HCT116 (cell line): ENCODE data around the gene SORBS1. TPM values are rescaled to one million over a fixed set of nuclear protein-coding genes. Genes with fewer than 3 reads are reported as not detected.

Experiments used
- ATAC-seq: fragments of 200-7000 bp; cut with Tn5 transposase; 2 replicates; pipeline ENCODE4 v1.9.1; 2020; ENCODE audit warnings: mild to moderate bottlenecking, moderate library complexity
- BruUV-seq: library from RNA; stranded (reverse); fragments of 400-500 nt; replicated peaks from 2 replicates; lab custom pipeline; 2021; lab: Mats Ljungman, UMichigan
- CTCF ChIA-PET: fragments of 300-600 bp; sonication (Branson Sonifier 250); formaldehyde crosslinking; loops from one replicate; lab custom pipeline; 2021; ENCODE audit warnings: antibody characterized with exemption; lab: Charles Lee
- POLR2A ChIA-PET: fragments of 300-600, 350-600 bp; sonication (Branson Sonifier 250); formaldehyde crosslinking; loops from one replicate; lab custom pipeline; 2021; ENCODE audit warnings: antibody characterized with exemption; lab: Charles Lee
- RAD21 ChIA-PET, 2 experiments: fragments of 300-600 bp; sonication (Branson Sonifier 250); formaldehyde crosslinking; loops; one replicate each; lab custom pipeline; 2023; ENCODE audit warnings: low total read pairs in 2 of 2; ENCODE audit not compliant: uncharacterized antibody in 2 of 2, unreplicated experiment in 2 of 2, low non-redundant PET in 1 of 2; lab: Charles Lee
- DNase-seq: peaks from one replicate; pipeline ENCODE4 v3.0.0-alpha.2; 2010; ENCODE audit warnings: low read depth, low spot score
- H2AFZ ChIP-seq: fragments of 200-600 bp; shearing (Covaris generic), sonication (generic); 2 replicates; pipeline ENCODE4 v1.6.1; 2017; ENCODE audit warnings: low read depth, mixed run types, mixed read lengths, antibody characterized with exemption, low read length; ENCODE audit not compliant: poor library complexity, severe bottlenecking
- H3K27ac ChIP-seq: 2 replicates; pipeline ENCODE4 v1.5.1; 2012; ENCODE audit warnings: low read depth, low read length
- H3K27me3 ChIP-seq: fragments of 200-600 bp; sonication (generic); 2 replicates; pipeline ENCODE4 v1.6.1; 2016; ENCODE audit warnings: mixed run types, low read length, mixed read lengths; ENCODE audit not compliant: insufficient read depth
- H3K36me3 ChIP-seq, 2 experiments: fragments of 200-500 bp in 1 of 2; fragments of 200-600 bp in 1 of 2; sonication (Bioruptor generic) in 1 of 2; sonication (generic) in 1 of 2; 2 replicates each; pipeline versions ENCODE4 v1.5.1 to v1.6.1; 2014 to 2016; ENCODE audit warnings: low read length in 2 of 2, inconsistent platforms in 1 of 2, mixed read lengths in 1 of 2, mixed run types in 1 of 2; ENCODE audit not compliant: insufficient read depth in 2 of 2, control insufficient read depth in 1 of 2
- H3K4me1 ChIP-seq, 2 experiments: fragments of 200-600 bp in 1 of 2; sonication (generic) in 1 of 2; 2 replicates each; pipeline versions ENCODE4 v1.5.1 to v1.6.1; 2012 to 2017; ENCODE audit warnings: low read length in 2 of 2, inconsistent platforms in 1 of 2, mild to moderate bottlenecking in 1 of 2, mixed read lengths in 1 of 2, mixed run types in 1 of 2, moderate library complexity in 1 of 2; ENCODE audit not compliant: insufficient read depth in 2 of 2, control insufficient read depth in 1 of 2
- H3K4me2 ChIP-seq: fragments of 200-600 bp; sonication (generic); 2 replicates; pipeline ENCODE4 v1.6.1; 2017; ENCODE audit warnings: mixed run types, low read length, mixed read lengths
- H3K4me3 ChIP-seq, 2 experiments: fragments of 200-600 bp in 1 of 2; sonication (generic) in 1 of 2; replicated peaks in 1 of 2; 2 replicates each; pipeline ENCODE4 v1.5.1; 2011 to 2016; ENCODE audit warnings: low read length in 2 of 2, control low read depth in 1 of 2, low read depth in 1 of 2, mild to moderate bottlenecking in 1 of 2, mixed read lengths in 1 of 2, mixed run types in 1 of 2
- H3K79me2 ChIP-seq: fragments of 200-600 bp; sonication (generic); 2 replicates; pipeline ENCODE4 v1.6.1; 2017; ENCODE audit warnings: mild to moderate bottlenecking, mixed run types, low read length, moderate library complexity, mixed read lengths; ENCODE audit not compliant: insufficient read depth
- H3K9ac ChIP-seq: fragments of 200-600 bp; sonication (generic); 2 replicates; pipeline ENCODE4 v1.6.1; 2016; ENCODE audit warnings: low read length, mixed read lengths
- H3K9me2 ChIP-seq: fragments of 200-600 bp; sonication (generic), shearing (Covaris generic); 2 replicates; pipeline ENCODE4 v1.6.1; 2017; ENCODE audit warnings: mixed run types, mild to moderate bottlenecking, moderate library complexity; ENCODE audit not compliant: insufficient read depth
- H3K9me3 ChIP-seq, 2 experiments: fragments of 200-500 bp in 1 of 2; fragments of 200-600 bp in 1 of 2; sonication (Bioruptor generic) in 1 of 2; sonication (generic) in 1 of 2; 2 replicates each; pipeline ENCODE4 v1.6.1; 2014 to 2017; ENCODE audit warnings: low read length in 2 of 2, mixed read lengths in 2 of 2, inconsistent platforms in 1 of 2, low read depth in 1 of 2, mild to moderate bottlenecking in 1 of 2, mixed run types in 1 of 2, moderate library complexity in 1 of 2; ENCODE audit not compliant: control insufficient read depth in 1 of 2, insufficient read depth in 1 of 2
- H4K20me1 ChIP-seq: fragments of 200-600 bp; sonication (generic), shearing (Covaris generic); 2 replicates; pipeline ENCODE4 v1.6.1; 2017; ENCODE audit warnings: mixed run types, mild to moderate bottlenecking, moderate library complexity; ENCODE audit not compliant: insufficient read depth
- EZH2phosphoT487 ChIP-seq: fragments of 200-600 bp; IDR thresholded peaks from 2 replicates; pipeline ENCODE4 v1.6.1; 2018; ENCODE audit warnings: antibody characterized with exemption, borderline replicate concordance
- POLR2A ChIP-seq: IDR thresholded peaks from 2 replicates; pipeline ENCODE4 v1.7.0; 2011; ENCODE audit warnings: borderline replicate concordance; ENCODE audit not compliant: insufficient read depth, insufficient read length; ENCODE audit errors: extremely low read depth
- SP1 ChIP-seq: IDR thresholded peaks from 2 replicates; pipeline ENCODE4 v1.6.1; 2012; ENCODE audit warnings: low read depth
- SRF ChIP-seq: IDR thresholded peaks from 2 replicates; pipeline ENCODE4 v1.6.1; 2012; ENCODE audit warnings: low read depth
- YY1 ChIP-seq: IDR thresholded peaks from 2 replicates; pipeline ENCODE4 v1.6.1; 2011; ENCODE audit warnings: low read length, low read depth, moderate library complexity, mild to moderate bottlenecking; ENCODE audit not compliant: insufficient replicate concordance; ENCODE audit errors: extremely low read depth
- ZFX ChIP-seq: fragments of 450-650 bp; IDR thresholded peaks from 2 replicates; pipeline ENCODE4 v1.6.1; 2017
- intact Hi-C: fragments of 100-400 bp; cut with micrococcal nuclease; formaldehyde crosslinking; loops from 2 replicates; pipeline ENCODE4 v1.10.0; 2022
- total RNA-seq: library from RNA; stranded (reverse); gene quantifications from one replicate; pipeline ENCODE4 v1.2.1, GENCODE V29; 2021; ENCODE audit not compliant: unreplicated experiment
- TF ChIP-seq, protein P1 (sequence below), 3 experiments: fragments of 200-600 bp in 1 of 3; sonication (generic) in 1 of 3; IDR thresholded peaks in 2 of 3; conservative IDR thresholded peaks in 1 of 3; 2 replicates each; pipeline ENCODE4 v1.5.1; 2012 to 2017; ENCODE audit warnings: low read depth in 2 of 3, low read length in 2 of 3, antibody characterized with exemption in 1 of 3, borderline replicate concordance in 1 of 3, control low read depth in 1 of 3, mild to moderate bottlenecking in 1 of 3, mixed read lengths in 1 of 3, mixed run types in 1 of 3, moderate library complexity in 1 of 3; ENCODE audit not compliant: insufficient read depth in 1 of 3

Gene SORBS1
- total RNA-seq, 1 experiment from 2014 or later: 3.4 TPM

DNA sequence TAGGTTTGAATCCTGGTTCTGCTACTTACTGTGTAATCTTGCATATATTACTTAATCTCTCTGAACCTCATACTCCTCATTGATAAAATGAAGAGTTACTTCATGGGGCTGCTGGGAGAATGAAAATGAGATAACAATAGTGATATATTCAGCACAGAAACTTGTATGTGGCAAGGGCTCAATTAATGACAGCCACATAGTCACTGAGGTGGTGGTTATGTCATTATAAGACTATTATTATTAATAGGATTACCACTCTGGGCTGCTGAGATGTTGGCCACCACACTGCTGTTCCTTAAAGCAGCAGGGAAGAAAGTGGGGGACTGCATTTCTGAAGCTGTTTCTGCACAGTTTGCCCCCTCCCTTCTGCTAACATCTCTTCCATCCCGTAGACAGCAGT is 170.0 kb downstream of the SORBS1 start:
- ChIA-PET POLR2A (no interaction called here), CTCF (interaction anchor here (1.0 kb wide), 1 partner anchor 39 kb away, joined by 4 read pairs; no protein-coding TSS in a partner anchor), RAD21 (no interaction called here)
- DNase-seq: no peak
- H3K9me2 ChIP-seq: no peaks in the 10 kb centered on the region
- H4K20me1 ChIP-seq: no peaks in the 10 kb centered on the region
- no peaks in the 10 kb centered on the region for H3K36me3 ChIP-seq
- no peak for ATAC-seq
- no peak overlapping the region for H3K27ac ChIP-seq
- H2AFZ ChIP-seq: no peak overlapping the region
- H3K4me1 ChIP-seq: peaks cover 4 to 18% of the 10 kb centered on the region in 2 experiments; a peak in 2 of 4 replicates
- H3K9ac ChIP-seq: no peak overlapping the region
- TF ChIP-seq EZH2phosphoT487 (no peak), SP1 (no peak), SRF (no peak), YY1 (no peak), ZFX (no peak), POLR2A (no peak)
- TF ChIP-seq, protein P1, sequence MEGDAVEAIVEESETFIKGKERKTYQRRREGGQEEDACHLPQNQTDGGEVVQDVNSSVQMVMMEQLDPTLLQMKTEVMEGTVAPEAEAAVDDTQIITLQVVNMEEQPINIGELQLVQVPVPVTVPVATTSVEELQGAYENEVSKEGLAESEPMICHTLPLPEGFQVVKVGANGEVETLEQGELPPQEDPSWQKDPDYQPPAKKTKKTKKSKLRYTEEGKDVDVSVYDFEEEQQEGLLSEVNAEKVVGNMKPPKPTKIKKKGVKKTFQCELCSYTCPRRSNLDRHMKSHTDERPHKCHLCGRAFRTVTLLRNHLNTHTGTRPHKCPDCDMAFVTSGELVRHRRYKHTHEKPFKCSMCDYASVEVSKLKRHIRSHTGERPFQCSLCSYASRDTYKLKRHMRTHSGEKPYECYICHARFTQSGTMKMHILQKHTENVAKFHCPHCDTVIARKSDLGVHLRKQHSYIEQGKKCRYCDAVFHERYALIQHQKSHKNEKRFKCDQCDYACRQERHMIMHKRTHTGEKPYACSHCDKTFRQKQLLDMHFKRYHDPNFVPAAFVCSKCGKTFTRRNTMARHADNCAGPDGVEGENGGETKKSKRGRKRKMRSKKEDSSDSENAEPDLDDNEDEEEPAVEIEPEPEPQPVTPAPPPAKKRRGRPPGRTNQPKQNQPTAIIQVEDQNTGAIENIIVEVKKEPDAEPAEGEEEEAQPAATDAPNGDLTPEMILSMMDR (IDR thresholded peaks at IDR 0.05 in 2 of 3, conservative IDR thresholded peaks at IDR 0.05 in 1 of 3; ENCODE audit: borderline replicate concordance in 1 of 3, insufficient read depth in 1 of 3, low read depth in 2 of 3, low read length in 2 of 3): no peak
- H3K79me2 ChIP-seq: no peaks in the 10 kb centered on the region
- no peak overlapping the region for H3K4me3 ChIP-seq
- H3K4me2 ChIP-seq: no peak overlapping the region
- no peaks in the 10 kb centered on the region for H3K27me3 ChIP-seq
- intact Hi-C loops: no loop called here
- no TSS peak for BruUV-seq
- H3K9me3 ChIP-seq: no peaks in the 10 kb centered on the region

DNA sequence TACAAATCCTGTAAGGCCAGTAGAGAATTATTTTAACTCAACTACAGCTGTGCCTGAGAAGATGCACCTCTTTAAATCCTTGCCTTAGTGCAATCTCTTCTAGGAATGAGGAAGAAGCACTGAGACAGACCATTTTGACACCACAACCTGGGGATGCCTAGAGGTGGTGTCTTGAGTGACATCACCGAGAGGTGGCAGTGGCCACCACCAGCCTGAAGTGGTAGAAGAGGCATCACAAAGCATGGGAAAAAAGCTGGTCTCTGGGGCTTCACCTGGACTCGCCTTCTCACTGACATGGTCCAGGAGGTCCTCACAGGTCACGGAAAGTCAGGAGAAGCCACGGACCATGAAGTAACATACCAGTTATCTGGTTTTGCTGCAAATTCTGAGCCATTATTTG is 171.2 kb downstream of the SORBS1 start:
- Histone ChIP-seq H3K4me1 (peaks cover 4 to 17% of the 10 kb centered on the region in 2 experiments; a peak in 2 of 4 replicates), H3K4me2 (no peak overlapping the region), H4K20me1 (no peaks in the 10 kb centered on the region), H3K4me3 (no peak overlapping the region), H3K27me3 (no peaks in the 10 kb centered on the region), H3K36me3 (no peaks in the 10 kb centered on the region), H3K9me3 (no peaks in the 10 kb centered on the region), H3K27ac (no peak overlapping the region), H3K9ac (no peak overlapping the region), H3K79me2 (no peaks in the 10 kb centered on the region), H2AFZ (no peak overlapping the region), H3K9me2 (no peaks in the 10 kb centered on the region)
- ATAC-seq (peak; percentile 56), DNase-seq (no peak)
- ChIA-PET CTCF (no interaction called here), RAD21 (no interaction called here), POLR2A (no interaction called here)
- no peak for TF ChIP-seq ZFX
- TF ChIP-seq, protein P1 (IDR thresholded peaks at IDR 0.05 in 2 of 3, conservative IDR thresholded peaks at IDR 0.05 in 1 of 3; ENCODE audit: borderline replicate concordance in 1 of 3, insufficient read depth in 1 of 3, low read depth in 2 of 3, low read length in 2 of 3): peak in 1 of 3 experiments; percentile 23; a peak in 1 of 6 replicates
- no TSS peak for BruUV-seq
- intact Hi-C loops: no loop called here
